Neural progenitor cell (in vitro differentiated cells): ENCODE data around the gene SRPK1.

Experiments
- CTCF ChIP-seq: fragments of 200-600 bp; sonication (generic); IDR thresholded peaks from 2 replicates; pipeline ENCODE4 v1.5.1; 2017; ENCODE audit warnings: antibody characterized with exemption, mild to moderate bottlenecking
- EZH2 ChIP-seq: fragments of 200-600 bp; sonication (generic); IDR thresholded peaks from 2 replicates; pipeline ENCODE4 v1.6.1; 2017; ENCODE audit warnings: antibody characterized with exemption, mild to moderate bottlenecking, moderate library complexity
- EZH2phosphoT487 ChIP-seq: fragments of 200-600 bp; sonication (generic); IDR thresholded peaks from 2 replicates; pipeline ENCODE4 v1.6.1; 2017; ENCODE audit warnings: antibody characterized with exemption

GRCh38 chr6:35970181-35970580 lies 49.3 kb upstream of the SRPK1 start:
- TF ChIP-seq CTCF, result no peak
- TF ChIP-seq EZH2, result no peak
- TF ChIP-seq EZH2phosphoT487, result no peak
